Subcutaneous adipose tissue (tissue), 4 donors: ENCODE data around the gene SPI1. TPM values are rescaled to one million over a fixed set of nuclear protein-coding genes. Genes with fewer than 3 reads are reported as not detected.

Experiments used
- CTCF ChIP-seq: fragments of 450-650 bp; IDR thresholded peaks from one replicate; pipeline ENCODE4 v1.5.1; 2016; ENCODE audit warnings: low read depth, mild to moderate bottlenecking, control low read depth, antibody characterized with exemption, moderate library complexity
- small RNA-seq: library from RNA; depleted of rRNA; stranded (forward); fragments of <200 nt; gene quantifications from one replicate; pipeline ENCODE3, GENCODE V24; 2016
- total RNA-seq, 4 donors: library from RNA; depleted of rRNA; stranded (reverse); fragments of >200 nt; gene quantifications; one replicate each; pipeline ENCODE4 v1.1.0, GENCODE V29; 2016

The SPI1 gene
- total RNA-seq, 4 donors from 2014 or later: 20.3 to 92.3 (median 32.6) TPM

- TF ChIP-seq CTCF: no peak
These were observed 61.1 kb downstream of the SPI1 start for GRCh38 chr11:47317064-47317828.

GRCh38 chr11:47314992-47315391, 63.4 kb downstream of the SPI1 start:
- no peak for TF ChIP-seq CTCF

GRCh38 chr11:47308050-47308823, 70.1 kb downstream of the SPI1 start:
- TF ChIP-seq CTCF: no peak

- no peak for TF ChIP-seq CTCF
These were observed 71.9 kb downstream of the SPI1 start for GRCh38 chr11:47306484-47306844.

GRCh38 chr11:47305734-47306483, 72.4 kb downstream of the SPI1 start:
- no peak for TF ChIP-seq CTCF

Small RNAs within 50 kb of the gene (small RNA-seq; reads per million reads assigned to genes)
- not detected for gene MIR4487

Other genes with a start within 250 kb of the SPI1 start
- gene ARFGAP2, start 201.7 kb downstream of the SPI1 start, total RNA-seq: 100 to 1,000 TPM; 141 to 203 (median 178) TPM
- 10 to 100 TPM in 2 of 4 donors, 1 to 10 TPM in 2; 5.4 to 33.5 (median 9.7) TPM for gene PACSIN3, start 192.1 kb downstream of the SPI1 start, total RNA-seq
- gene DDB2, start 163.6 kb downstream of the SPI1 start, total RNA-seq: 10 to 100 TPM; 17.9 to 40.1 (median 34.5) TPM
- 100 to 1,000 TPM in 1 of 4 donors, 10 to 100 TPM in 3; 30.7 to 116 (median 42.3) TPM for gene ACP2, start 129.7 kb downstream of the SPI1 start, total RNA-seq
- gene NR1H3, start 120.6 kb downstream of the SPI1 start, total RNA-seq: 100 to 1,000 TPM in 2 of 4 donors, 10 to 100 TPM in 2; 51.5 to 273 (median 139) TPM
- 10 to 100 TPM; 21.0 to 52.2 (median 44.6) TPM for gene MADD, start 108.4 kb downstream of the SPI1 start, total RNA-seq
- gene MYBPC3, start 25.8 kb downstream of the SPI1 start, total RNA-seq: under 1 TPM in 1 of 4 donors, not detected in 3; 0.17 TPM
- 10 to 100 TPM; 21.2 to 52.6 (median 46.0) TPM for gene SLC39A13, start 30.0 kb upstream of the SPI1 start, total RNA-seq
- 100 to 1,000 TPM in 2 of 4 donors, 10 to 100 TPM in 2; 67.3 to 156 (median 102) TPM for gene PSMC3, start 47.9 kb upstream of the SPI1 start, total RNA-seq
- not detected for gene RAPSN, start 70.6 kb upstream of the SPI1 start, total RNA-seq
- 100 to 1,000 TPM in 3 of 4 donors, 10 to 100 TPM in 1; 93.8 to 153 (median 121) TPM for gene CELF1, start 174.6 kb upstream of the SPI1 start, total RNA-seq
- 100 to 1,000 TPM; 109 to 208 (median 121) TPM for gene PTPMT1, start 187.1 kb upstream of the SPI1 start, total RNA-seq
- 10 to 100 TPM in 3 of 4 donors, 1 to 10 TPM in 1; 9.6 to 20.3 (median 18.3) TPM for gene KBTBD4, start 200.4 kb upstream of the SPI1 start, total RNA-seq
- gene NDUFS3, start 200.5 kb upstream of the SPI1 start, total RNA-seq: 10 to 100 TPM; 52.0 to 73.8 (median 53.7) TPM
- 1 to 10 TPM in 3 of 4 donors, under 1 TPM in 1; 0.82 to 4.6 (median 1.7) TPM for gene FAM180B, start 208.1 kb upstream of the SPI1 start, total RNA-seq
- gene C1QTNF4, start 215.9 kb upstream of the SPI1 start, total RNA-seq: 1 to 10 TPM in 3 of 4 donors, under 1 TPM in 1; 0.82 to 2.6 (median 1.3) TPM